CD4-positive, alpha-beta T cell (primary cell): ENCODE results near the gene DOLPP1. TPM values are rescaled to one million over a fixed set of nuclear protein-coding genes. Genes with fewer than 3 reads are reported as not detected.
"Not testable (repeated sequence)": the region's sequence is repeated elsewhere in the genome, so short reads cannot be mapped to it uniquely, and the experiment has no call there.

ENCODE experiments used
- ATAC-seq: fragments of 200-7000 bp; cut with Tn5 transposase; one replicate; pipeline ENCODE4 v1.10.0; 2022; ENCODE audit warnings: mild to moderate bottlenecking; ENCODE audit not compliant: poor library complexity
- CTCF ChIA-PET: fragments of 350-600 bp; sonication (Branson Sonifier 250); formaldehyde crosslinking; loops from one replicate; lab custom pipeline; 2021; ENCODE audit warnings: antibody characterized with exemption, inconsistent platforms; lab: Charles Lee
- POLR2A ChIA-PET: fragments of 350-600 bp; sonication (Branson Sonifier 250); formaldehyde crosslinking; loops from one replicate; lab custom pipeline; 2021; ENCODE audit warnings: antibody characterized with exemption, inconsistent platforms; lab: Charles Lee
- DNase-seq, 14 experiments: peaks; one replicate each; pipeline ENCODE4 v3.0.0-alpha.2; 2013 to 2020; ENCODE audit warnings: mixed read lengths in 2 of 14
- H3K27ac ChIP-seq, 2 donors: one replicate each; pipeline versions ENCODE4 v1.5.1 to v1.7.0; 2013; ENCODE audit warnings: low read length in 2 of 2, low read depth in 1 of 2, mild to moderate bottlenecking in 1 of 2
- H3K27me3 ChIP-seq, 2 experiments: 1 replicate in 1 of 2; 2 replicates in 1 of 2; pipeline versions ENCODE4 v1.6.1 to v1.7.0; 2013; ENCODE audit warnings: low read length in 2 of 2, control low read depth in 1 of 2, mild to moderate bottlenecking in 1 of 2, moderate library complexity in 1 of 2; ENCODE audit not compliant: insufficient read depth in 2 of 2, control insufficient read depth in 1 of 2
- H3K36me3 ChIP-seq: one replicate; pipeline ENCODE4 v1.6.1; 2013; ENCODE audit warnings: low read length, control low read depth; ENCODE audit not compliant: insufficient read depth
- H3K4me1 ChIP-seq: one replicate; pipeline ENCODE4 v1.6.1; 2013; ENCODE audit warnings: low read length, control low read depth; ENCODE audit not compliant: insufficient read depth
- H3K4me3 ChIP-seq: one replicate; pipeline ENCODE4 v1.5.1; 2013; ENCODE audit warnings: mild to moderate bottlenecking, low read length, moderate library complexity
- H3K9me3 ChIP-seq, 2 experiments: 1 replicate in 1 of 2; 2 replicates in 1 of 2; pipeline versions ENCODE4 v1.6.1 to v1.7.0; 2013; ENCODE audit warnings: low read length in 2 of 2, mild to moderate bottlenecking in 2 of 2, control low read depth in 1 of 2, moderate library complexity in 1 of 2; ENCODE audit not compliant: control insufficient read depth in 1 of 2, insufficient read depth in 1 of 2
- H3K27ac Mint-ChIP-seq: one replicate; pipeline ENCODE4 v1.8.0; 2020; ENCODE audit warnings: mixed read lengths
- H3K27me3 Mint-ChIP-seq: one replicate; pipeline ENCODE4 v1.8.0; 2021; ENCODE audit warnings: mixed read lengths
- H3K36me3 Mint-ChIP-seq: one replicate; pipeline ENCODE4 v1.8.0; 2021; ENCODE audit warnings: low read depth, mixed read lengths
- H3K4me1 Mint-ChIP-seq: one replicate; pipeline ENCODE4 v1.8.0; 2021; ENCODE audit warnings: low read depth, mixed read lengths
- H3K4me3 Mint-ChIP-seq: one replicate; pipeline ENCODE4 v1.8.0; 2020; ENCODE audit warnings: mild to moderate bottlenecking, mixed read lengths
- H3K9me3 Mint-ChIP-seq: one replicate; pipeline ENCODE4 v1.8.0; 2020; ENCODE audit warnings: mixed read lengths
- intact Hi-C, 2 experiments: fragments of 100-400 bp; cut with DNase I in 1 of 2; cut with micrococcal nuclease in 1 of 2; formaldehyde crosslinking; loops; one replicate each; pipeline versions ENCODE4 v1.15.1 to v1.9.0; 2023 to 2025; cut with DNase I, micrococcal nuclease
- total RNA-seq, 174 experiments: library from RNA in 2 of 174; stranded (reverse) in 2 of 174; gene quantifications; one replicate each; pipeline ENCODE4 v1.2.3 and lab custom pipeline; 2021 to 2026
- TF ChIP-seq, protein P1 (sequence below): fragments of 200-600 bp; IDR thresholded peaks from one replicate; pipeline ENCODE4 v1.8.0; 2022; ENCODE audit warnings: antibody characterized with exemption, mild to moderate bottlenecking

The DOLPP1 gene
- total RNA-seq, 2 experiments from 2014 or later: 2.7 to 3.6 TPM

DNA sequence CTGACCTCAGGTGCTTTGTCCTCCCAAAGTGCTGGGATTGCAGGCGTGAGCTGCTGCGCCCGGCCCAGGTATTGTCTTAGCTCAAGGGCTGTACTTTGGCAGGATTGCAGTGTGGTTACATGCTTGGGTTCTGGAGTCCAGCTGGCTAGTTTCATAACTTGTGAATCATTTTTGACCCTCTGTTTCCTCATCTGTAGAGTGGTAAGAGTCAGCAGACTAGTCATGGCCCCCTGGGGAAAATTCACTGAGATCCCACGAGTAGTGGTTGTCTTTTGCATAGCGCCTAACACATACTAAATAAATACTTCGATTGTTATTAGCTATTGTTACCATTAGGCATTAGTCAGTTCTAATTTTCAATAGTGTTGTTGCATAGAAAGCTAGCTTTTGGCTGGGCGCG lies 44.6 kb downstream of the DOLPP1 start:
- CTCF ChIA-PET: interaction anchor here (1.2 kb wide), 1 partner anchor 48 kb away, joined by 5 read pairs; no protein-coding TSS in a partner anchor
- H3K36me3 Mint-ChIP-seq: peaks cover 69% of the 10 kb centered on the region
- DNase-seq (no peak), ATAC-seq (no peak)
- H3K27me3 ChIP-seq: no peaks in the 10 kb centered on the region
- TF ChIP-seq, protein P1, sequence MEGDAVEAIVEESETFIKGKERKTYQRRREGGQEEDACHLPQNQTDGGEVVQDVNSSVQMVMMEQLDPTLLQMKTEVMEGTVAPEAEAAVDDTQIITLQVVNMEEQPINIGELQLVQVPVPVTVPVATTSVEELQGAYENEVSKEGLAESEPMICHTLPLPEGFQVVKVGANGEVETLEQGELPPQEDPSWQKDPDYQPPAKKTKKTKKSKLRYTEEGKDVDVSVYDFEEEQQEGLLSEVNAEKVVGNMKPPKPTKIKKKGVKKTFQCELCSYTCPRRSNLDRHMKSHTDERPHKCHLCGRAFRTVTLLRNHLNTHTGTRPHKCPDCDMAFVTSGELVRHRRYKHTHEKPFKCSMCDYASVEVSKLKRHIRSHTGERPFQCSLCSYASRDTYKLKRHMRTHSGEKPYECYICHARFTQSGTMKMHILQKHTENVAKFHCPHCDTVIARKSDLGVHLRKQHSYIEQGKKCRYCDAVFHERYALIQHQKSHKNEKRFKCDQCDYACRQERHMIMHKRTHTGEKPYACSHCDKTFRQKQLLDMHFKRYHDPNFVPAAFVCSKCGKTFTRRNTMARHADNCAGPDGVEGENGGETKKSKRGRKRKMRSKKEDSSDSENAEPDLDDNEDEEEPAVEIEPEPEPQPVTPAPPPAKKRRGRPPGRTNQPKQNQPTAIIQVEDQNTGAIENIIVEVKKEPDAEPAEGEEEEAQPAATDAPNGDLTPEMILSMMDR: no peak
- POLR2A ChIA-PET: no interaction called here
- H3K4me1 Mint-ChIP-seq: no peaks in the 10 kb centered on the region
- no peaks in the 10 kb centered on the region for H3K4me1 ChIP-seq
- intact Hi-C loops: no loop called here
- no peaks in the 10 kb centered on the region for H3K9me3 ChIP-seq
- no peak overlapping the region for H3K27ac Mint-ChIP-seq
- H3K4me3 ChIP-seq: no peak overlapping the region
- peaks cover 71% of the 10 kb centered on the region for H3K36me3 ChIP-seq
- no peaks in the 10 kb centered on the region for H3K9me3 Mint-ChIP-seq
- no peaks in the 10 kb centered on the region for H3K27me3 Mint-ChIP-seq
- H3K4me3 Mint-ChIP-seq: no peak overlapping the region
- no peak overlapping the region for H3K27ac ChIP-seq

DNA sequence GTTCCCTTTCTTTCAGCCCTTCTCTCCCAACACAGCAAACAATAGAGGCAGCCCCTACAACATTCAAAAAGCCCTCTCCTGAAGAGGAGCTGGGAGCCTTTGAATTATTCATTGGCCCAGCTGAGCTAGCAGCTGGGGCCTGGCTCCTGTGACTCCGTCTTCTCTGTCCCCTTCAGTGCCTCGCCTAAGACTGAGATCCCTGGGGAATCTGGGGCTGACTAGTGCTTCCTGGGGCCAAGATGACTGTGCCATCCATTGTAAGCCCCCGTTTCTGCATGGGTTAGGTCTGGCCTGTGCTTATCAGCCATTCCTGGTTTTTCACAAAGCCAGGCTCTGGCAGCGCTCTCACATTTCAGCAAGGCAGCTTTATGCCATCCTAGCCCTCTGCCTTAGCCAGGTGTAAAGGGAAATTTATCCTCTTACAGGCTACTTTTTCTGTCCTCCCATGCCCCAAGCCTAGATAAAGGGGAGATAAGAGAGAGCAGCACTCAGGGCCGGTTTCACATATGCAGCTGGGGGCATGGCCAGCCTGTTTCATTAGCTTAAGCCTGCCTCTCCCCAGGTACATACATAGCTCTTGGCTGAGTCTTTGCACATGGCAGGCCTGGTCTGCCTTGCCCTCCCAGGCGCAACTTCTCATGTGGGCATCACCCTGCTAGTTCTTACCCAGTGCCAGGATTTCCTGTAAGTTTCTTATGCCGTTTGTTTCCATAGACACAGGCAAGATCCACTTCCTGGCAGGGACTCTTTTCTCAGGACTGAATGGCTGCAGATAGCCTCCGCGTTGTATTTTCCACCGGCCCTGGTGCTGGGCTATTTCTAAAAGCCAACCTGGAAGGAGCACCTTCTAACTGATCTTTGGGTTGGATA lies 46.1 kb downstream of the DOLPP1 start:
- TF ChIP-seq, protein P1: no peak
- ChIA-PET CTCF (interaction anchor here (0.5 kb wide), 1 partner anchor 621 kb away, joined by 5 read pairs; no protein-coding TSS in a partner anchor), POLR2A (interaction anchor here (1.2 kb wide), 1 partner anchor 16 kb away, joined by 3 read pairs; no protein-coding TSS in a partner anchor)
- intact Hi-C loops: no loop called here
- Histone ChIP-seq H3K9me3 (no peaks in the 10 kb centered on the region), H3K36me3 (peaks cover 65% of the 10 kb centered on the region), H3K4me3 (no peak overlapping the region), H3K4me1 (peaks cover 10% of the 10 kb centered on the region), H3K27me3 (no peaks in the 10 kb centered on the region), H3K27ac (no peak overlapping the region)
- Mint-ChIP-seq H3K9me3 (no peaks in the 10 kb centered on the region), H3K4me1 (peaks cover 6% of the 10 kb centered on the region), H3K36me3 (peaks cover 69% of the 10 kb centered on the region), H3K4me3 (no peak overlapping the region), H3K27ac (no peak overlapping the region), H3K27me3 (no peaks in the 10 kb centered on the region)
- ATAC-seq (no peak), DNase-seq (no peak)

DNA sequence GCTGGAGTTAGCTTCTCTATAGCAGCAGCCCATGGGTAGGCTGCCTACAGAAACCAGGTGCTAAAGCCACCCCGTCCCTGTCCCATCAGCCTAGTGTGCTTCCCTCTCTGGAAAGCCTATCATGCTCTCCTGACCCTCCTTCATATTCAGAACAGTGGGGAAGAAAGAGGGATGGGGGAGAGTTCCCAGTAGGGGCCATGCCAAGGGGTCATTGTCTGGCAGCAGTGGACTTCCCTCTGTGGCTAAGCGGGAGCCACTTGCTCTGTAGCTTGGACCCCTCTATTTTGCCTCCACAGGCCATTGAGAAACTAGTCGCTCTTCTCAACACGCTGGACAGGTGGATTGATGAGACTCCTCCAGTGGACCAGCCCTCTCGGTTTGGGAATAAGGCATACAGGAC lies 47.8 kb downstream of the DOLPP1 start:
- Histone ChIP-seq H3K36me3 (peaks cover 61% of the 10 kb centered on the region), H3K4me1 (peaks cover 12% of the 10 kb centered on the region), H3K27me3 (no peaks in the 10 kb centered on the region), H3K4me3 (no peak overlapping the region), H3K27ac (no peak overlapping the region), H3K9me3 (no peaks in the 10 kb centered on the region)
- Mint-ChIP-seq H3K4me1 (peaks cover 7% of the 10 kb centered on the region), H3K9me3 (no peaks in the 10 kb centered on the region), H3K27me3 (no peaks in the 10 kb centered on the region), H3K27ac (no peak overlapping the region), H3K36me3 (peaks cover 66% of the 10 kb centered on the region), H3K4me3 (no peak overlapping the region)
- TF ChIP-seq, protein P1: no peak
- POLR2A ChIA-PET: no interaction called here
- ATAC-seq (no peak), DNase-seq (no peak)
- intact Hi-C loops: no loop called here
- CTCF ChIA-PET: no interaction called here

DNA sequence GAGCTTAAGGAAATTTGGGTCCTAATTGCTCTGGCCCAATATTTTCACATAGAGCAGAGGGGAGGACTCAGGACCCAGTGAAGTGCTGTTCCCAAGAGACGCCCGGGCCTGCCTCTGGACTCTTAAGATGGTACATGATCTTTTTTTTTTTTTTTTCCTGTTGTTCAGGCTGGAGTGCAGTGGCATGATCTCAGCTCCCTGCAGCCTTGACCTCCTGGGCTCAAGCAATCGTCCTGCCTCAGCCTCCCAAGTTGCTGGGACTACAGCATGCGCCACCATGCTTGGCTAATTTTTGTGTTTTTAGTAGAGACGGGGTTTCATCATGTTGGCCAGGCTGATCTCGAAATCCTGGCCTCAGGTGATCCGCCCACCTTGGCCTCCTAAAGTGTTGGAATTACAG lies 49.4 kb downstream of the DOLPP1 start:
- not testable (repeated sequence) for H3K27ac Mint-ChIP-seq, ATAC-seq, H3K4me3 ChIP-seq, H3K27me3 Mint-ChIP-seq, H3K27me3 ChIP-seq, H3K9me3 Mint-ChIP-seq, H3K4me3 Mint-ChIP-seq, DNase-seq, H3K9me3 ChIP-seq, H3K27ac ChIP-seq, H3K4me1 Mint-ChIP-seq
- POLR2A ChIA-PET: interaction anchor here (1.3 to 3.6 kb wide), 2 partner anchors 21 to 495 kb away, joined by 3 to 28 read pairs; partner anchors contain the start of gene NTMT1
- CTCF ChIA-PET: interaction anchor here (0.8 to 4.3 kb wide), 8 partner anchors 9 to 494 kb away, joined by 3 to 57 read pairs (median 12); partner anchors contain the start of genes DOLPP1 and NTMT1
- intact Hi-C loops: loop anchor here in 1 of 2 experiments (2.0 to 10.0 kb wide), 3 partner anchors 481 to 1105 kb away; no protein-coding TSS in a partner anchor
- H3K36me3 Mint-ChIP-seq: peaks cover 66% of the 10 kb centered on the region
- H3K4me1 ChIP-seq: peaks cover 12% of the 10 kb centered on the region
- peaks cover 60% of the 10 kb centered on the region for H3K36me3 ChIP-seq
